ENCODE measurements around the gene COLEC11. TPM values are rescaled to one million over a fixed set of nuclear protein-coding genes. Genes with fewer than 3 reads are reported as not detected.

Gene COLEC11
- polyA plus RNA-seq, 3 donors: 1.5 to 3.0 (median 1.6) TPM

DNA sequence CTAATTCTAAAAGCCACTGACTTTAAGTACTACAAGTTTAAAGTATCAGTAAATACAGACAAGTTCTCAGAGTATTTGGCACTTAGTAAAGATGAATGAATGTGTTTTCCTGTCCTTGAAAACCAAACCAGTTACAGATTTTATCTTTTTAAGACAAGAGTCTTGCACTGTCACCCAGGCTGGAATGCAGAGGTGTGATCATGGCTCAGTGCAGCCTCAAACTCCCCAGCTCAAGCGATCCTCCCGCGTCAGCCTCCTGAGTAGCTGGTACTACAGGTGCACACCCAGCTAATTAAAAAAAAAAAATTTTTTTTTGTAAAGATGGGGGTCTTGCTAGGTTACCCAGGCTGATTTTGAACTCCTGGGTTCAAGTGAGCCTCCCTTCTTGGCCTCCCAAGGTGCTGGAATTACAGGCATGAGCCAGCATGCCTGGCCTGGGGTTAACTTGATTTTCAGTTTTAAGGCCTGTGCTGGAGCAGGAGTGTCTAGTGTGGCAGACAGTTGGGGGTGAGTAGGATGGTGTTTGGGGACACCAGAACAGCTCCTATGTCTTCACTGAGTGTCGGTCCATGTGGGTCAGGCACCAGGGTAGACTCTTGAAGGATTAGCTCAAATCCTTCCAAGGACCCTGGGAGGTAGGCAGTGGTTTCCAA, 10.2 kb upstream of the COLEC11 start:
- no peak for DNase-seq (ENCODE audit: low read depth in 3 of 3, low spot score in 2 of 3)

- peak in 1 of 3 donors; percentile 36 for DNase-seq (ENCODE audit: low read depth in 3 of 3, low spot score in 2 of 3)
Measured at GRCh38 chr2:3585261-3586109, 9.4 kb upstream of the COLEC11 start.

GRCh38 chr2:3586220-3586619, 8.7 kb upstream of the COLEC11 start:
- no peak for DNase-seq (ENCODE audit: low read depth in 3 of 3, low spot score in 2 of 3)

GRCh38 chr2:3587021-3587420, 7.9 kb upstream of the COLEC11 start:
- DNase-seq (ENCODE audit: low read depth in 3 of 3, low spot score in 2 of 3): no peak

DNA sequence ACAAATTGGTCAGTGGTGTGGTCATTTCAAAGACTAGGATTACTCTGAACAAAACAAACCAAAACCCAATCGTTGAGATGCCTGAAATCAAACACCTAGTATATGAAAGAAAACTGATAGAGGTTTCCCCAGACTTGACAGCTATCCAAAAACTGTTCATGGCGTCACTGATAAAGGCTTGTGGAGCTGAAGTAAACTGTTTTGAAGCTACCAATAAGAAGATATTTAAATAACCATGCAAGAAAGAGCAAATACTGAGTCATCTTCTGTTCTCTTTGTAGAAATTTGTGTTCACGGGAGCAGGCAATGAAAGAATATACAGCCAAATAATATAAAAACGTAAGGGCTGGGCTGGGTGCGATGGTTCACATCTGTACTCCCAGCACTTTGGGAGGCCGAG, 7.5 kb upstream of the COLEC11 start:
- no peak for DNase-seq (ENCODE audit: low read depth in 3 of 3, low spot score in 2 of 3)

GRCh38 chr2:3588084-3588483, 6.8 kb upstream of the COLEC11 start:
- DNase-seq (ENCODE audit: low read depth in 3 of 3, low spot score in 2 of 3): no peak

- DNase-seq (ENCODE audit: low read depth in 3 of 3, low spot score in 2 of 3): no peak
Measured at GRCh38 chr2:3589086-3589485, 5.8 kb upstream of the COLEC11 start.

DNA sequence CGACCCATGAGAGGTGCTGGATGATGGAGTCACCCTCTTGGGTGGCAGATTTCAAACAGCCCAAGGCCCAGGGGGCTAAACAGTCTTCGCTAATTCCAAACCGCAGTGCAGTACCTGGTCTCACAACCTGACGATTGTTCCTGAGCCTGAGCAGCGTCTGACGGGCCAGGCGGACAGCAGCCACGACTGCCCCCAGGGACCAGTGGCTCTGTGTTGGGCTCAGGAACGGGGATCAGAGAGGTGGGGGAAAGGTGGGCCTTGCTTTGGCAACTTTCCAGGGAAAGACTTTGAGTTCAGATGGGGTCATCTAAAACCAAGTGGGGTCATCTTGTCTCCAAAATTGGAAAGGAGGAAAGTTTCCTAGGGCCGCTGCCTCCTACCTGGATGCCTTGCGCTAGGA, 492 bp downstream of the COLEC11 start:
- DNase-seq (ENCODE audit: low read depth in 3 of 3, low spot score in 2 of 3): no peak

- DNase-seq (ENCODE audit: low read depth in 3 of 3, low spot score in 2 of 3): no peak
Measured at GRCh38 chr2:3595985-3596384, 1.1 kb downstream of the COLEC11 start.

GRCh38 chr2:3596901-3597417, 2.0 kb downstream of the COLEC11 start:
- DNase-seq (ENCODE audit: low read depth in 3 of 3, low spot score in 2 of 3): no peak

- DNase-seq (ENCODE audit: low read depth in 3 of 3, low spot score in 2 of 3): no peak
Measured at GRCh38 chr2:3597567-3597966, 2.7 kb downstream of the COLEC11 start.

DNA sequence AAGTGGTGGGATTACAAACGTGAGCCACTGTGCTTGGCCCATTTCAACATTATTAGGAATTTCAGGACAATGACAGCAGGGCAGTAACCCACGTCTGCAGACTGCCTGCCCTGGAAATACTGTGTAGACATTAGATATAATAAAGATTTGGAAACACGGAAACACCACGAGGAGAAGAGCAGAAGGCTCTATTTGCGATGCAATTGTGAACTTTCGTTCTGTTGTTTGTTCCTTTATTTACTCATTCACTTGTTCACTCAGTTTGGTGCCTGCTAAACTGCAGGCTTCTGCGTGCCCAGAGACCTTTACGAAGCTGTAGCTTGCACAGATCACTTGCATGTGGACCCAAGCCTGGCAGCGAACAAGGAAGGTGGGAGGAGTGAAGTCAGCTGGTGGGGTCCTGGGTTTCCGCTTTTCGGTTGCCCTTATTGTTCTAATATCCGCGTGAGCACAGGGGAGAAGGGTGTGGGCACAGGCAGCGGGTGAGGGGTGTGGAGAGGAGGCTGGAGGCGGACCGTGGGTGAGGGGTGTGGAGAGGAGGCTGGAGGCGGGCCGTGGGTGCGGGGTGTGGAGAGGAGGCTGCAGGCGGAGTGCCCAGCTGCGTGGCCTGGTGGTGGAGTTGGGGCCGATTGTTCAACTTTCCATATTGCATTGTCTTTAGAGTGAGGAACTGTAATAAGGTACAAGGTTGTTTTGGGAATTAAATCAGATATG, 3.4 kb downstream of the COLEC11 start:
- no peak for DNase-seq (ENCODE audit: low read depth in 3 of 3, low spot score in 2 of 3)

- DNase-seq (ENCODE audit: low read depth in 3 of 3, low spot score in 2 of 3): no peak
Measured at GRCh38 chr2:3598912-3599854, 4.3 kb downstream of the COLEC11 start.

GRCh38 chr2:3600256-3600855, 5.4 kb downstream of the COLEC11 start:
- DNase-seq (ENCODE audit: low read depth in 3 of 3, low spot score in 2 of 3): no peak

GRCh38 chr2:3601561-3602271, 6.8 kb downstream of the COLEC11 start:
- no peak for DNase-seq (ENCODE audit: low read depth in 3 of 3, low spot score in 2 of 3)

- DNase-seq (ENCODE audit: low read depth in 3 of 3, low spot score in 2 of 3): no peak
Measured at GRCh38 chr2:3602553-3603339, 7.8 kb downstream of the COLEC11 start.

DNA sequence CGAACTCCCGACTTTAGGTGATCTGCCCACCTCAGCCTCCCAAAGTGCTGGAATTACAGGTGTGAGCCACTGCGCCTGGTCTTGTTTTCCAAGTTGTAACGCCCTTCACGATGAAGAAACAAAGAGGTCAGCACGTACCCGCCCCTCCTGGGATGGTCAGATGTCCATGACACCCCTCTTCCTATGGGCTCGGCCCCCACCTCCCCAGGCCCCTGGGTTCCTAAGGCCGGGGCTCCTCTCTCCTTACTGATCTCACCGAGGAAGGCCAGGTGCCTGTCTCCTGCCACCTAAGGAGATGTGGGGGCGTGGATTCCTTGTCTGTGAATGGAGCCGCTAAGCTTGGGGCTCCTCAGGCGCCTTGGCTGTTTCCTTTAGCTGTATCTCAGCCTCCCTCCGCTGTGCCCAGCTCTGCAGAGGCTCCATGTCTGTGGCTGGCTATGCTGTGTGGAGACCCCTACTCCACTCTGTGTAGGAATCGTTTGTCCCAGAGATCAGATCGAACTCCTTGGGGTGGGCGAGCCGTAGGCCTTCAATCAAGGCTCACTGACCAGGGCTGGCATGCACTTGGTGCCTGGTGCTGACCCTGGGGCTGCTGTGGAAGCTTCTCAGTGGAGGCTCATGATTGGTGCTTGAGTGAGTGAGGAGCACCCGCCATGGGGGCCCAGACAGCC, 8.8 kb downstream of the COLEC11 start:
- no peak for DNase-seq (ENCODE audit: low read depth in 3 of 3, low spot score in 2 of 3)

Measured in right renal cortex interstitium (tissue), 3 donors.